OCI-LY1 (cell line): ENCODE measurements around the gene GNG12.

Source experiments
- CTCF ChIP-seq: fragments of 200-600 bp; sonication (generic), shearing (Covaris generic); IDR thresholded peaks from 2 replicates; pipeline ENCODE4 v1.5.1; 2017; ENCODE audit warnings: mild to moderate bottlenecking, antibody characterized with exemption, low read length, moderate library complexity, mixed read lengths
- EZH2 ChIP-seq: fragments of 200-600 bp; sonication (generic), shearing (Covaris generic); IDR thresholded peaks from 2 replicates; pipeline ENCODE4 v1.8.0; 2017; ENCODE audit warnings: borderline replicate concordance, mixed run types, mild to moderate bottlenecking, antibody characterized with exemption, low read length, moderate library complexity, mixed read lengths

DNA sequence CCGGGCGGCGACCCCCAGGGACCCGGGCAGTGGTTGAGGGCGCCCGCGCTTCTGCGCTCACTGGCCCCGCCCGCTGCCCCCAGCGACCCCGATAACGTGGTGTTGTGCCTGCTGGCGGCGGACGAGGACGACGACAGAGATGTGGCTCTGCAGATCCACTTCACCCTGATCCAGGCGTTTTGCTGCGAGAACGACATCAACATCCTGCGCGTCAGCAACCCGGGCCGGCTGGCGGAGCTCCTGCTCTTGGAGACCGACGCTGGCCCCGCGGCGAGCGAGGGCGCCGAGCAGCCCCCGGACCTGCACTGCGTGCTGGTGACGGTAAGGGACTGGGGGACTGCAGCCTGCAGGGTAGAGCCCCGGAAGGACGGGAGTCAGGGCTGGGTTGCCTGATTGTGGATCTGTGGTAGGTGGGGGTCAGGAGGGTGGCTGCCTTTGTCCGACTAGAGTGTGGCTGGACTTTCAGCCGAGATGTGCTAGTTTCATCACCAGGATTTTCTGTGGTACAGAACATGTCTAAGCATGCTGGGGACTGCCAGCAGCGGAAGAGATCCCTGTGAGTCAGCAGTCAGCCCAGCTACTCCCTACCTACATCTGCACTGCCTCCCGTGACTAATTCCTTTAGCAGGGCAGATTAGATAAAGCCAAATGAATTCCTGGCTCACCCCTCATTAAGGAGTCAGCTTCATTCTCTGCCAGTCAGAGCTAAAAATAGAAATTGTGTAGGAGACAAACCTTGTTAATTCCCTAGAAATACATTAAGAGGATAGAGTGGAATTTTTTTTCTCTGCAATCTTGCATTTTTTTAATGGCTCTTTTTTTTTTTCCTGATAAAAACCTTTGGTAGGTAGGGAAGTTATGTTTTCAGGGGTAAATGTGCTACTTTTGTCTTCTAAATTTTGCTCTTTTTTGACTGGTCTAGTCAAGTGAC is 146.7 kb downstream of the GNG12 start:
- TF ChIP-seq CTCF (no peak), EZH2 (no peak)
